ENCODE results near the gene HP.
A peak's percentile ranks its signal among the peaks of the same experiment; 100 is the strongest.
"Not testable (repeated sequence)": the region's sequence is repeated elsewhere in the genome, so short reads cannot be mapped to it uniquely, and the experiment has no call there.

HP gene

GRCh38 chr16:72073560-72074230 is 19.4 kb downstream of the HP start:
- no peaks in the 10 kb centered on the region for H3K36me3 ChIP-seq (ENCODE audit: control insufficient read depth in 1 of 2, insufficient read depth in 2 of 2, low read length in 2 of 2)
- WGBS (ENCODE audit: extremely low coverage, insufficient coverage, insufficient read length), result no CpG with 5 or more reads among the region's 8 CpGs

DNA sequence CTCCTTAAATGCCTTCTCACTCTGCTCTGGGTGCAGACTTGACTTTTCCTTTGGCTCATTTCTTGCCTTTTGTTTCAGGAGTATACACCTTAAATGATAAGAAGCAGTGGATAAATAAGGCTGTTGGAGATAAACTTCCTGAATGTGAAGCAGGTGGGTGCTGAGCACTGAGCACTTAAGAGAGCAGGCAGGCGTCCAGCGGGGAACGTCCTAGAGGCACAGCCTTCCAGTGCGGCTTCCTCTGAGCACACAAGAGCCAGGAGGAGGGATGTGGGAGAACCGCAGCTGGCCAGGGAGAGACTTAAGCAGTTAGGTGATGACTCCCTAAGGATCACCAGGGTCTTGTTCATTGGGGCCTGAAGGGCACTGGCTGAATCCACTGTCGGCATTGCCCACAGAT is 20.8 kb downstream of the HP start:
- H2BK120ac ChIP-seq (ENCODE audit: insufficient read depth, low read length, poor library complexity); H2AK5ac ChIP-seq (ENCODE audit: low read length); H2BK12ac ChIP-seq (ENCODE audit: low read length); H3K36me3 ChIP-seq (ENCODE audit: control insufficient read depth in 1 of 2, insufficient read depth in 2 of 2, low read length in 2 of 2); H4K8ac ChIP-seq (ENCODE audit: low read depth, low read length); H2BK5ac ChIP-seq (ENCODE audit: low read depth, low read length, poor library complexity); H4K12ac ChIP-seq (ENCODE audit: low read depth, low read length); DNase-seq; H3K4ac ChIP-seq (ENCODE audit: low read depth, low read length); H3K4me2 ChIP-seq (ENCODE audit: low read length); H4K91ac ChIP-seq (ENCODE audit: low read depth, low read length); H3K9me3 ChIP-seq (ENCODE audit: insufficient read depth, low read depth, low read length); H3K27ac ChIP-seq (ENCODE audit: low read depth, low read length); H3K79me1 ChIP-seq (ENCODE audit: low read length); H3K14ac ChIP-seq (ENCODE audit: low read length); H2AFZ ChIP-seq (ENCODE audit: insufficient read depth, low read length, poor library complexity); H3K4me3 ChIP-seq (ENCODE audit: low read depth, low read length); H3K18ac ChIP-seq (ENCODE audit: low read length); H3K4me1 ChIP-seq (ENCODE audit: control insufficient read depth in 1 of 2, insufficient read depth in 2 of 2, low read length in 2 of 2); H3K9ac ChIP-seq (ENCODE audit: low read length); H3K79me2 ChIP-seq (ENCODE audit: control insufficient read depth, insufficient read depth, low read length, poor library complexity); H3K23ac ChIP-seq (ENCODE audit: low read length); H3K27me3 ChIP-seq (ENCODE audit: insufficient read depth, low read length): not testable (repeated sequence)
- WGBS (ENCODE audit: extremely low coverage, insufficient coverage, insufficient read length), result no CpG with 5 or more reads among the region's 6 CpGs

More at GRCh38 chr16:72073560-72074230, 19.4 kb downstream of the HP start:
- Histone ChIP-seq H2BK120ac (ENCODE audit: insufficient read depth, low read length, poor library complexity) (no peak overlapping the region), H2AFZ (ENCODE audit: insufficient read depth, low read length, poor library complexity) (no peak overlapping the region), H2AK5ac (ENCODE audit: low read length) (no peak overlapping the region), H3K18ac (ENCODE audit: low read length) (no peak overlapping the region), H3K4ac (ENCODE audit: low read depth, low read length) (no peak overlapping the region), H3K23ac (ENCODE audit: low read length) (peak overlapping the region; percentile 10), H4K12ac (ENCODE audit: low read depth, low read length) (no peak overlapping the region), H2BK12ac (ENCODE audit: low read length) (no peak overlapping the region), H3K4me1 (ENCODE audit: control insufficient read depth in 1 of 2, insufficient read depth in 2 of 2, low read length in 2 of 2) (no peaks in the 10 kb centered on the region), H3K14ac (ENCODE audit: low read length) (no peak overlapping the region), H3K4me3 (ENCODE audit: low read depth, low read length) (no peak overlapping the region), H3K9ac (ENCODE audit: low read length) (no peak overlapping the region), H3K27ac (ENCODE audit: low read depth, low read length) (no peak overlapping the region), H3K9me3 (ENCODE audit: insufficient read depth, low read depth, low read length) (peaks cover 2% of the 10 kb centered on the region), H4K8ac (ENCODE audit: low read depth, low read length) (no peak overlapping the region), H4K91ac (ENCODE audit: low read depth, low read length) (no peak overlapping the region), H3K79me1 (ENCODE audit: low read length) (no peaks in the 10 kb centered on the region), H2BK5ac (ENCODE audit: low read depth, low read length, poor library complexity) (no peak overlapping the region), H3K4me2 (ENCODE audit: low read length) (no peak overlapping the region), H3K27me3 (ENCODE audit: insufficient read depth, low read length) (no peaks in the 10 kb centered on the region), H3K79me2 (ENCODE audit: control insufficient read depth, insufficient read depth, low read length, poor library complexity) (no peaks in the 10 kb centered on the region)
- no peak for DNase-seq

GRCh38 chr16:72076991-72077706 is 22.8 kb downstream of the HP start:
- not testable (repeated sequence) for H2BK5ac ChIP-seq (ENCODE audit: low read depth, low read length, poor library complexity); H3K4ac ChIP-seq (ENCODE audit: low read depth, low read length); H3K18ac ChIP-seq (ENCODE audit: low read length); H3K9ac ChIP-seq (ENCODE audit: low read length); DNase-seq; H3K27ac ChIP-seq (ENCODE audit: low read depth, low read length); H3K23ac ChIP-seq (ENCODE audit: low read length); H2AFZ ChIP-seq (ENCODE audit: insufficient read depth, low read length, poor library complexity); H3K4me1 ChIP-seq (ENCODE audit: control insufficient read depth in 1 of 2, insufficient read depth in 2 of 2, low read length in 2 of 2); H3K14ac ChIP-seq (ENCODE audit: low read length); H2BK12ac ChIP-seq (ENCODE audit: low read length); H3K4me3 ChIP-seq (ENCODE audit: low read depth, low read length); H3K27me3 ChIP-seq (ENCODE audit: insufficient read depth, low read length); H4K91ac ChIP-seq (ENCODE audit: low read depth, low read length); H2BK120ac ChIP-seq (ENCODE audit: insufficient read depth, low read length, poor library complexity); H3K79me1 ChIP-seq (ENCODE audit: low read length); H4K8ac ChIP-seq (ENCODE audit: low read depth, low read length); H3K36me3 ChIP-seq (ENCODE audit: control insufficient read depth in 1 of 2, insufficient read depth in 2 of 2, low read length in 2 of 2); H3K79me2 ChIP-seq (ENCODE audit: control insufficient read depth, insufficient read depth, low read length, poor library complexity); H4K12ac ChIP-seq (ENCODE audit: low read depth, low read length); H3K9me3 ChIP-seq (ENCODE audit: insufficient read depth, low read depth, low read length); H2AK5ac ChIP-seq (ENCODE audit: low read length); H3K4me2 ChIP-seq (ENCODE audit: low read length)
- no CpG with 5 or more reads among the region's 5 CpGs for WGBS (ENCODE audit: extremely low coverage, insufficient coverage, insufficient read length)

DNA sequence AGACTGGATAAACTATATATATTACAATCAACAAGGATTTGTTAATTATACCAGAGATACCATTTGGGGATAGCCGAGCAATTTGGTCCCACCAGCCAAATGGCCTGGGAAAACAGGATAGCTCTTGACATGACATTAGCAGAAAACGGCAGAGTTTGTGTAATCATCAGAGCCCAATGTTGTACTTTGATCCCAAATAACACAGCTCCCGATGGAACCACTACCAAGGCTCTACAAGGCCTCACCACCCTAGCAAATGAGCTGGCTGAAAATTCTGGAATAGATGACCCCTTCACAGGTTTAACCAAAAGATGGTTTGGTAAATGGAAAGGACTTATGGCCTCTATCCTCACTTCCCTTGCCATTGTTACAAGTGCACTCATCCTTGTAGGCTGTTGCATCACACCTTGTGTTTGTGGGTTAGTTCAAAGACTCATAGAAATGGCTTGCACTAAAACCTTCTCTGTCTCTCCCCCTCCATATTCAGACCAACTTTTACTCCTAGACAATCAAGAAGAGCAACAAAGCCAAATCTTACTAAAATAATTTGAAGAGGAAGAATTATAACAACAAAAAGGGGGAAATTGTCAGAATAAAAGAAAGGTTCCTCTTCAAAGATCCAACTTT is 29.6 kb downstream of the HP start:
- no peak overlapping the region for H2BK5ac ChIP-seq (ENCODE audit: low read depth, low read length, poor library complexity)
- WGBS (ENCODE audit: extremely low coverage, insufficient coverage, insufficient read length), result no CpG with 5 or more reads among the region's 3 CpGs
- H4K8ac ChIP-seq (ENCODE audit: low read depth, low read length), result no peak overlapping the region
- H3K79me1 ChIP-seq (ENCODE audit: low read length), result no peaks in the 10 kb centered on the region
- H2BK12ac ChIP-seq (ENCODE audit: low read length), result no peak overlapping the region
- no peaks in the 10 kb centered on the region for H3K27me3 ChIP-seq (ENCODE audit: insufficient read depth, low read length)
- H3K79me2 ChIP-seq (ENCODE audit: control insufficient read depth, insufficient read depth, low read length, poor library complexity), result no peaks in the 10 kb centered on the region
- no peak overlapping the region for H2BK120ac ChIP-seq (ENCODE audit: insufficient read depth, low read length, poor library complexity)
- H3K4me2 ChIP-seq (ENCODE audit: low read length), result no peak overlapping the region
- H3K9ac ChIP-seq (ENCODE audit: low read length), result no peak overlapping the region
- no peak overlapping the region for H2AK5ac ChIP-seq (ENCODE audit: low read length)
- H3K14ac ChIP-seq (ENCODE audit: low read length), result no peak overlapping the region
- no peak for DNase-seq
- H3K36me3 ChIP-seq (ENCODE audit: control insufficient read depth in 1 of 2, insufficient read depth in 2 of 2, low read length in 2 of 2), result peaks cover 16 to 22% of the 10 kb centered on the region in 2 experiments
- no peak overlapping the region for H4K91ac ChIP-seq (ENCODE audit: low read depth, low read length)
- H4K12ac ChIP-seq (ENCODE audit: low read depth, low read length), result no peak overlapping the region
- H2AFZ ChIP-seq (ENCODE audit: insufficient read depth, low read length, poor library complexity), result no peak overlapping the region
- no peak overlapping the region for H3K23ac ChIP-seq (ENCODE audit: low read length)
- no peak overlapping the region for H3K4me3 ChIP-seq (ENCODE audit: low read depth, low read length)
- peaks cover 11% of the 10 kb centered on the region for H3K9me3 ChIP-seq (ENCODE audit: insufficient read depth, low read depth, low read length)
- H3K4ac ChIP-seq (ENCODE audit: low read depth, low read length), result no peak overlapping the region
- H3K18ac ChIP-seq (ENCODE audit: low read length), result no peak overlapping the region
- no peak overlapping the region for H3K27ac ChIP-seq (ENCODE audit: low read depth, low read length)
- H3K4me1 ChIP-seq (ENCODE audit: control insufficient read depth in 1 of 2, insufficient read depth in 2 of 2, low read length in 2 of 2), result no peaks in the 10 kb centered on the region

All from trophoblast cell (in vitro differentiated cells and primary cell).